PC-3 (cell line): Measurements from ENCODE around the gene TBC1D8. TPM values are rescaled to one million over a fixed set of nuclear protein-coding genes. Genes with fewer than 3 reads are reported as not detected.

Experiments
- ATAC-seq: fragments of 200-7000 bp; cut with Tn5 transposase; 2 replicates; pipeline ENCODE4 v1.9.1; 2020; ENCODE audit warnings: mild to moderate bottlenecking, moderate library complexity
- BruUV-seq: library from RNA; stranded (reverse); fragments of 400-500 nt; replicated peaks from 2 replicates; lab custom pipeline; 2021; lab: Mats Ljungman, UMichigan
- CTCF ChIA-PET: fragments of 300-600 bp; sonication (Branson Sonifier 250); formaldehyde crosslinking; loops from one replicate; lab custom pipeline; 2022; ENCODE audit warnings: antibody characterized with exemption; lab: Charles Lee
- POLR2A ChIA-PET: fragments of 300-600 bp; sonication (Branson Sonifier 250); formaldehyde crosslinking; loops from one replicate; lab custom pipeline; 2022; ENCODE audit warnings: antibody characterized with exemption; ENCODE audit not compliant: unreplicated experiment; lab: Charles Lee
- DNase-seq: peaks from one replicate; pipeline ENCODE4 v3.0.0-alpha.2; 2015
- H2AFZ ChIP-seq: fragments of 300-600 bp; sonication (generic); 2 replicates; pipeline ENCODE4 v1.6.0; 2016; ENCODE audit warnings: antibody characterized with exemption, low read length
- H3F3A ChIP-seq: fragments of 300-600 bp; sonication (generic); one replicate; pipeline ENCODE4 v1.6.0; 2017; ENCODE audit warnings: antibody characterized with exemption, low read length, control low read depth, mild to moderate bottlenecking; ENCODE audit not compliant: unreplicated experiment
- H3K27ac ChIP-seq: fragments of 300-600 bp; sonication (generic); 2 replicates; pipeline ENCODE4 v1.5.1; 2016; ENCODE audit warnings: mild to moderate bottlenecking, low read length
- H3K27me3 ChIP-seq: fragments of 300-600 bp; sonication (generic); 2 replicates; pipeline ENCODE4 v1.6.1; 2016; ENCODE audit warnings: low read length, mixed read lengths
- H3K36me3 ChIP-seq: fragments of 300-600 bp; sonication (generic); 2 replicates; pipeline ENCODE4 v1.6.1; 2016; ENCODE audit warnings: low read depth, mixed run types, low read length, mixed read lengths
- H3K4me1 ChIP-seq: fragments of 300-600 bp; sonication (generic); 2 replicates; pipeline ENCODE4 v1.5.1; 2016; ENCODE audit warnings: low read length; ENCODE audit not compliant: insufficient read depth
- H3K4me2 ChIP-seq: fragments of 300-600 bp; sonication (generic); 2 replicates; pipeline ENCODE4 v1.6.0; 2016; ENCODE audit warnings: low read length
- H3K4me3 ChIP-seq: fragments of 300-600 bp; sonication (generic); 2 replicates; pipeline ENCODE4 v1.5.1; 2016; ENCODE audit warnings: mild to moderate bottlenecking, low read length, mixed read lengths
- H3K79me2 ChIP-seq: fragments of 300-600 bp; sonication (generic); 2 replicates; pipeline ENCODE4 v1.6.1; 2017; ENCODE audit warnings: low read length, mixed read lengths
- H3K9ac ChIP-seq: fragments of 300-600 bp; sonication (generic); 2 replicates; pipeline ENCODE4 v1.6.0; 2016; ENCODE audit warnings: mild to moderate bottlenecking, low read length
- H3K9me2 ChIP-seq: fragments of 300-600 bp; sonication (generic); replicated peaks from 2 replicates; pipeline ENCODE4 v1.6.1; 2016; ENCODE audit warnings: mixed run types, low read length, mixed read lengths
- H3K9me3 ChIP-seq: fragments of 300-600 bp; sonication (generic); 2 replicates; pipeline ENCODE4 v1.6.1; 2016; ENCODE audit warnings: low read length, mixed read lengths
- H4K20me1 ChIP-seq: fragments of 300-600 bp; sonication (generic); 2 replicates; pipeline ENCODE4 v1.6.1; 2016; ENCODE audit warnings: low read length, mixed read lengths
- EZH2 ChIP-seq: fragments of 300-600 bp; sonication (generic); IDR thresholded peaks from one replicate; pipeline ENCODE4 v1.6.1; 2017; ENCODE audit warnings: antibody characterized with exemption, mild to moderate bottlenecking, low read length; ENCODE audit not compliant: unreplicated experiment
- EZH2phosphoT487 ChIP-seq: fragments of 300-600 bp; sonication (generic); IDR thresholded peaks from 2 replicates; pipeline ENCODE4 v1.6.1; 2018; ENCODE audit warnings: mild to moderate bottlenecking, antibody characterized with exemption, low read length, borderline replicate concordance
- intact Hi-C: fragments of 100-400 bp; cut with micrococcal nuclease; formaldehyde crosslinking; loops from 2 replicates; pipeline ENCODE4 v1.9.0; 2023
- total RNA-seq: library from RNA; depleted of rRNA; stranded (reverse); fragments of >200 nt; gene quantifications from 2 replicates; pipeline ENCODE4 v1.2.3, GENCODE V29; 2014
- TF ChIP-seq, protein P1 (sequence below): fragments of 300-600 bp; sonication (generic); conservative IDR thresholded peaks from 2 replicates; pipeline ENCODE4 v1.5.1; 2017; ENCODE audit warnings: antibody characterized with exemption, low read depth, mild to moderate bottlenecking, low read length

Gene TBC1D8
- total RNA-seq, 1 experiment from 2014 or later = 39.7 TPM

DNA sequence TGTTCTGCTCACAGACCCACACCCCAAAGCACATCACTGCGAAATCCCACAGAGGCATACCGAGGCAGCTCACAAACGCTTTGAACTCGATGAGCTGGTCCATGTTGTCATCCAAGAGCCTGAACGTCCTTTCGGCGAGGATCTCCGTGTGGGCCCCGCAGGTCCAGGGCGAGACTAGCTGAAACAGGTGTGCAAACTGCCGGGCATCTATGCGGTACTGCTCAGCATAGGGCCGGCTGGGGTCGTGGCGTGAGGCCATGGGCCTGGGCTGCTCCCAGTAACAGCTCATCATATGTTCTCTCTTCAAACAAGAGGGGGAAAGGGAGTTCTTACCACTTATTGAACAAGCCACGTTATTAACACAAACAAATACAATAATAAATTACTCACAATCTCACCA lies 129.0 kb downstream of the TBC1D8 start:
- Histone ChIP-seq H3F3A (no peaks in the 10 kb centered on the region), H3K79me2 (no peaks in the 10 kb centered on the region), H3K9ac (no peak overlapping the region), H3K9me3 (no peaks in the 10 kb centered on the region), H3K4me1 (no peaks in the 10 kb centered on the region), H3K36me3 (peaks cover 53% of the 10 kb centered on the region), H3K27me3 (no peaks in the 10 kb centered on the region), H3K9me2 (no peaks in the 10 kb centered on the region), H3K27ac (no peak overlapping the region), H4K20me1 (no peaks in the 10 kb centered on the region), H2AFZ (no peak overlapping the region), H3K4me2 (no peak overlapping the region), H3K4me3 (no peak overlapping the region)
- intact Hi-C loops = no loop called here
- DNase-seq (no peak), ATAC-seq (no peak)
- TF ChIP-seq, protein P1, sequence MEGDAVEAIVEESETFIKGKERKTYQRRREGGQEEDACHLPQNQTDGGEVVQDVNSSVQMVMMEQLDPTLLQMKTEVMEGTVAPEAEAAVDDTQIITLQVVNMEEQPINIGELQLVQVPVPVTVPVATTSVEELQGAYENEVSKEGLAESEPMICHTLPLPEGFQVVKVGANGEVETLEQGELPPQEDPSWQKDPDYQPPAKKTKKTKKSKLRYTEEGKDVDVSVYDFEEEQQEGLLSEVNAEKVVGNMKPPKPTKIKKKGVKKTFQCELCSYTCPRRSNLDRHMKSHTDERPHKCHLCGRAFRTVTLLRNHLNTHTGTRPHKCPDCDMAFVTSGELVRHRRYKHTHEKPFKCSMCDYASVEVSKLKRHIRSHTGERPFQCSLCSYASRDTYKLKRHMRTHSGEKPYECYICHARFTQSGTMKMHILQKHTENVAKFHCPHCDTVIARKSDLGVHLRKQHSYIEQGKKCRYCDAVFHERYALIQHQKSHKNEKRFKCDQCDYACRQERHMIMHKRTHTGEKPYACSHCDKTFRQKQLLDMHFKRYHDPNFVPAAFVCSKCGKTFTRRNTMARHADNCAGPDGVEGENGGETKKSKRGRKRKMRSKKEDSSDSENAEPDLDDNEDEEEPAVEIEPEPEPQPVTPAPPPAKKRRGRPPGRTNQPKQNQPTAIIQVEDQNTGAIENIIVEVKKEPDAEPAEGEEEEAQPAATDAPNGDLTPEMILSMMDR = no peak
- no peak for TF ChIP-seq EZH2phosphoT487
- TF ChIP-seq EZH2 = no peak
- CTCF ChIA-PET = no interaction called here
- no TSS peak for BruUV-seq
- POLR2A ChIA-PET = no interaction called here

DNA sequence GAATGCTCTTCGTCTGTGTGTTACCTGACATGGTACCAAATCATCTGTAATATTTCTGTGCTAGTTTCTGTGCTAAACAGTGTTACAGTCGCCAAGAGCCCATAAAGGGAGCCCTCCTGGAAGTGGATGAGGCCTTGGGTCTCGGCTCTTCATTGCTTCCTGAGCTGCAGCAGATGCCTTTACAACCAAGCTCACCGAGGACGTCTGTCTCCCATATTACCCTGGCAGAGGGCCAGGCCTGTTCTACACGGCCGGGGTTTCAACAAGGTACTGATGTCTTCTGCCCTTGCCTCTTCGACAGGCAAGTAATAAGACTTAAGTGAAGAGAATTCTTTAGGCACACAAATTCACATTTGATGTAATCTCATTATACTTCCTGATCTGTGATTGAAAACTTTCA lies 132.2 kb downstream of the TBC1D8 start:
- POLR2A ChIA-PET = no interaction called here
- Histone ChIP-seq H3F3A (no peaks in the 10 kb centered on the region), H2AFZ (no peak overlapping the region)

DNA sequence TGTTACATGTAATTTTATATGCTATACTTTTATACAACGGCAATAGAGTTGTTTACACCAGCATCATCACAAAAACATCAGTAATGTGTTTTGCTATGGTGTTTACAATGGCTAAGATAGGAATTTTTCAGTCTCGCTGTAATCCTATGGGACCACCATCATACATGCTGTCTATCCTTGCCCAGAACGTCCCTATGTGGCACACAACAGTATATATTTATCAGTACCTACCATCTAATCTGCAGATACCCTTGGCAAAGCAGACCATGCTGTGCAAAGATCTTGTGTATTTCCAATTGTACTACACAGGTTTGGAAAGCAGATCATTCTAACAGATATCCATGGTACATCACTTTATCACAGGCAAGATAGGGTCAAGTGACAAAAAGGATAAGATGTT lies 133.8 kb downstream of the TBC1D8 start:
- Histone ChIP-seq H4K20me1 (peaks cover 1% of the 10 kb centered on the region; the same call in 1 of the 2 replicates), H3K9ac (no peak overlapping the region), H3K79me2 (no peaks in the 10 kb centered on the region), H3F3A (peaks cover 2% of the 10 kb centered on the region), H3K9me2 (no peaks in the 10 kb centered on the region), H3K27ac (no peak overlapping the region), H3K36me3 (peaks cover 43% of the 10 kb centered on the region), H3K27me3 (no peaks in the 10 kb centered on the region), H3K9me3 (no peaks in the 10 kb centered on the region), H3K4me3 (no peak overlapping the region), H3K4me1 (no peaks in the 10 kb centered on the region), H3K4me2 (no peak overlapping the region), H2AFZ (no peak overlapping the region)
- BruUV-seq = no TSS peak
- DNase-seq (no peak), ATAC-seq (no peak)
- ChIA-PET CTCF (no interaction called here), POLR2A (no interaction called here)
- TF ChIP-seq EZH2phosphoT487 (no peak), EZH2 (no peak)
- TF ChIP-seq, protein P1 = no peak
- intact Hi-C loops = no loop called here

More for the DNA sequence above, 132.2 kb downstream of the TBC1D8 start:
- ATAC-seq (no peak), DNase-seq (no peak)
- no peaks in the 10 kb centered on the region for H3K27me3 ChIP-seq
- intact Hi-C loops = no loop called here
- no peak overlapping the region for H3K4me3 ChIP-seq
- H4K20me1 ChIP-seq = no peaks in the 10 kb centered on the region
- peaks cover 47% of the 10 kb centered on the region for H3K36me3 ChIP-seq
- no peaks in the 10 kb centered on the region for H3K79me2 ChIP-seq
- no TSS peak for BruUV-seq
- H3K9ac ChIP-seq = no peak overlapping the region
- H3K4me2 ChIP-seq = no peak overlapping the region
- H3K9me3 ChIP-seq = no peaks in the 10 kb centered on the region
- no peaks in the 10 kb centered on the region for H3K9me2 ChIP-seq
- CTCF ChIA-PET = no interaction called here
- TF ChIP-seq EZH2 (no peak), EZH2phosphoT487 (no peak)
- TF ChIP-seq, protein P1 = no peak
- no peaks in the 10 kb centered on the region for H3K4me1 ChIP-seq
- H3K27ac ChIP-seq = no peak overlapping the region
